KBM-7 (cell line): ENCODE data around the gene IL27RA.
A peak's percentile ranks its signal among the peaks of the same experiment; 100 is the strongest.

Experiments used
- DNase-seq: peaks from one replicate; pipeline ENCODE4 v3.0.0-alpha.2; 2015
- in situ Hi-C: fragments of 300-500 bp; cut with MboI; formaldehyde crosslinking; loops from 2 replicates; pipeline ENCODE4 v1.14.3; 2020; ENCODE audit warnings: low sequenced_read_pairs, low pct_unique_long_range_greater_than_20kb, mixed read lengths

IL27RA gene

DNA sequence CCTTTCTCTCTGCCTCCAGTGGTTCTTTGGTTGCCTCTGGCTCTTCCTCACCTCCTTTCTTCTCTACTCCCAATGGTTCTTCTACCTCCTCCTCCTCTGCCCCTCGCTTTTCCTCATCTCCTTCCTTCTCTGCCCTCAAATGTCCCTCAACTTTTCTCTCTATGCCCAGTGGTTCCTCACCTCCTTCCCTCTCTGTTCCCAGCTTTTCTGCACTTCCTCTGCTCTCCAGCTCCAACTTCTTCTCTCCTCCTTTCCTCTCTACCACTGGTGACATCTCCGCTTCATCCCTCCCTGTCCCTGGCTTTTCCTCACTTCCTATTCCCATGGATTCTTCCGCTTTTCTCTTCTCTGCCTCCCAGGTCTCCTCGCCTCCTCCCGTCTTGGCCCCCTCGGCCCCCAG, 22.5 kb downstream of the IL27RA start:
- in situ Hi-C loops = loop anchor here (25.0 kb wide), 1 partner anchor 167 kb away; the partner anchor contains the start of gene NANOS3
- no peak for DNase-seq

DNA sequence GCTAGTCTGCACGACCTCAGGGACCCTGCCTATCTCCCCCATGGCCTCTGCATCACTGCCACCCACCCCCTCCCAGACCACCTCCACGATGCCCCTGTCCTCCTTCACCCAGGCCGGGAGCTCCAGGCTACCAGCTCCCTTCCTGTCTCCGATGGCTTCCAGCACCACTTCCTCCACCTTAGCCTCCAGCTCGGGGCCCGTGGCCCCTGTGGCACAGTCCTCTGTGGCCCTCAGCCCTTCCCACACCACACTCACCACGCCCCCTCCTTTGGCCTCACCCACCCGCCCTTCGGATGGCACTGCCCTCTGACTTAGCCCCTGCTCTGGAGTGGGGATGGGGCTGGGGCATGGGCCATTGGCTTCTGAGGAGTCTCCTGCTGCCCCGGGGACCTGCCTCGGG, 23.2 kb downstream of the IL27RA start:
- in situ Hi-C loops = loop anchor here (25.0 kb wide), 1 partner anchor 167 kb away; the partner anchor contains the start of gene NANOS3

DNA sequence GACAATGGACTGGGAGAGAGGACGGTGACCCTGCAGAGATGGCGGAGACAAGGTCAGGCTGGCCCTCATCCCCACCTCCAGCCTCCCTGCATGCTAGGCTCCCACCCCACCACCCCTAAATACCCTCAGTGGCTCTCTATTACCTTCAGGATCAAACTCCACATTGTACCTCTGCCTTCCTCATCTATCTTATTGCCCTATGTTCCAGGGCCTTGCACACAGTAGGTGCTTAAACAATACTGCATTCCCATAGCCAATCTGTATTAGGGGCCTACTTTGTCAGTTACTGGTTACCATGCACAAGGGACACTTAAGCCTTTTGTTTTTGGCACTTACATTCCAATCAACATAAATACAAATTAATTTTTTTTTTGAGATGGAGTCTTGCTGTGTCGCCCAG, 23.8 kb downstream of the IL27RA start:
- in situ Hi-C loops = loop anchor here (25.0 kb wide), 1 partner anchor 168 kb away; the partner anchor contains the start of gene NANOS3
- DNase-seq = no peak

More for the DNA sequence above, 23.2 kb downstream of the IL27RA start:
- no peak for DNase-seq

DNA sequence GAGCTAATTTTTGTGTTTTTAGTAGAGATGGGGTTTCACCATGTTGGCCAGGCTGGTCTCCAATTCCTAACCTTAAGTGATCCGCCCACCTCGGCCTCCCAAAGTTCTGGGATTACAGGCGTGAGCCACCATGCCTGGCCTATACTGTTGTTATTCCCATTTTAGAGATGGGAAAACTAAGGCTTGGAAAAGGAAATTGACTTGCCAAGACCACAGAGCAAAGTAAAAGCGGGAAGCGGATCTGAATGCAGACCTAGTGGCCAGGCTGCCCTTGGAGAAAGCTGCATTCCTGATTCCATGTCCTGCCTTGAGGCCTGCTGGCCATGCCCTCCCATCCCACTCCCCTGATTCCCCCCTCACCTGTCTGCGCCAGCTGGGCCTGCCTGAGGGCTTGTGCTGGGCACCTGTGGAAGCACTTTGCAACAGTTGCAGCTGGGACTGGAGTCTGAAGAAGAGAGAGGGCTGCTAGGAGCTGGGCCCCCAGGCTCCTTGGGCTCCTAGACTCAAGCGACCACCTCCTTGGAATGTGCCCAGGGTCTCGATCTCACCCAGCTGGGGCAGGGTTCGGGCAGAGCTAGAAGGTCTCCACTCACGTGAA, 24.6 kb downstream of the IL27RA start:
- no peak for DNase-seq
- in situ Hi-C loops = loop anchor here (25.0 kb wide), 1 partner anchor 169 kb away; the partner anchor contains the start of gene NANOS3

DNA sequence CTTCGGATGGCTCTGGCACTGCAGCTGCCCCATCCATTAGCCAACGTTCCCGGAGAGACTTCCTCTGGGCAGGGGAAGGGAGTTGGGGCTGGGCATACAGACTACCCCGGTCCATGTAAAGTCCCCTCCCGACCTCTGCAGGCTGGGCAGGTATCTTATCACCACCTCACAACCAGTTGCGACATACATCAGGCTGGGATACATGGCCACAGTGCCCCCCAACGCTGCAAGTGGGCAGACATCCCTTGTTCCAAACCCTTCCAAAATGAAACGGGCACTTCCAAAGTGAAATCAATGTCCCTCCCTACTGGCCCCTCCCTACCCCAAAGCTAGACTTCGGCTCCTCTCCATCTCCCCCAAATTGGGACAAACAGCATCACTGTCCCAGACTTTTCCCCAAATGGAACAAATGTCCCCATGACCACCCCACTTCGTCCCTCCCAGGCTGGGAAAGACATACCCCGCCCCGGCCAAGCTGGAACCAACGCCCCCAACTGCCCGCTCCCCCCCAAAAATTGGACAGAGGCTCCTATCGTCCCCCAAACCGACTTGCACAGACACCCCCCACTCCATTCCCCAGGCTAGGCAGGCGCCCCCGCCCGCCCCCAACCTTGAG, 25.3 kb downstream of the IL27RA start:
- DNase-seq = no peak
- in situ Hi-C loops = loop anchor here (25.0 kb wide), 1 partner anchor 170 kb away; the partner anchor contains the start of gene NANOS3

DNA sequence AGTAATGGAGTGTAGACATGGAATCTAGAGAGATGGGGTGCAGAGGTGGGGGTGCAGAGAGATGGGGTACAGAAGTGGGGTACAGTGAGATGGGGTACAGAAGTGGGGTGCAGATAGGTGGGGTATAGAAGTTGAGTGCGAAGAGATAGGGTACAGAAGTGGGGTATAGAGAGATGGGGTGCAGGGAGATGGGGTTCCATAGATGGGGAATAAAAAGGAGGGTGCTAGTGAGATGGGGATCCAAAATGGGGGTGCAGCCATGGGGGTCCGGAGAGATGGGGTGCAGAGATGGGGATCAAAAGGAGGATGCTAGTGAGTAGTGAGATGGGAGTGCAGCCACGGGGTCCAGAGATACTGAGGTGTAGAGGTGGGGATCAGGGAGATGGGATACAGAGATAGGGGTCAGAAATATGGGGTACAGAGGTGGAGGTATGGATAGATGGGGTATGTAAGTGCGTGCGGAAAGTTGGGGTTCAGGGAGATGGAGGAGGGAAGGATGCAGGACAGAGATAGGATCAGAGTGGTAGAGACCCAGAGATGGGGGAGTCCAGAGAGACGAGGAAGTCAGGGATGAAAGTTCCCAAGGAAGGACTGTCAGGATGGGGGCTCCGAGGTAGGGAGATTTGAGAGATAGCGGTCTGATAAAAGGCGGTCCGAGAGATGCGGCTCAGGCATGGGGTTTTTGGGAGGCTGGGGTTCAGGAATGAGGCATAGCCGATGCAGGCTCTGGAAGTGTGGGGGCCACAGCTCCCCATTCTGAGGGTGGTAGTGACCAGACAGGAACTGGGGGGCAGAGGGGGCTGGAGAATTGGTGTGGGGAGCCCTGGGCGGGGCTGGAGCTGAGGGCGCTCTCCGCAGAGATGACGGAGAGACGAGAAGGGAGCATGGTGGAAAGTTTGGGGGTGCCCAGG, 26.9 kb downstream of the IL27RA start:
- in situ Hi-C loops = loop anchor here (25.0 kb wide), 1 partner anchor 171 kb away; the partner anchor contains the start of gene NANOS3
- no peak for DNase-seq

DNA sequence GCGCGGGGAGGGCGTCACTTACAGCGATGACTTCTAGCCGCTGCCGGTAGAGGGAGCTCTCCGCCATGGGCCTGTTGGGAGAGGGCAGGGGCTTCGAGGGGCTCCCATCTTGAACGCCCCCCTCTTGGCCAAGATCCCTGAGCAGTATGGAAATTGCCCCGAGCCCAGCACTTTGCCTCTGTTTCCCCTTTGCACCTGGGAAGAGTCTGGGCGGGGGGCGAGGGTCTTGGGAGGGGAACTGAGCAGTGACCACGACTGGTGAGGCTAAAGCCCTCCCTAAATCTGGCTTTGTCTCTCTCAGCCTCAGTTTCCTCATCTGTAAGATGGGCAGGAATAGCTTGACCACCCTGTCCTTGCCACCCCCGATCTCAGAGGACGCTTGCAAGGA, 27.5 kb downstream of the IL27RA start:
- in situ Hi-C loops = loop anchor here (25.0 kb wide), 1 partner anchor 172 kb away; the partner anchor contains the start of gene NANOS3
- DNase-seq = no peak

DNA sequence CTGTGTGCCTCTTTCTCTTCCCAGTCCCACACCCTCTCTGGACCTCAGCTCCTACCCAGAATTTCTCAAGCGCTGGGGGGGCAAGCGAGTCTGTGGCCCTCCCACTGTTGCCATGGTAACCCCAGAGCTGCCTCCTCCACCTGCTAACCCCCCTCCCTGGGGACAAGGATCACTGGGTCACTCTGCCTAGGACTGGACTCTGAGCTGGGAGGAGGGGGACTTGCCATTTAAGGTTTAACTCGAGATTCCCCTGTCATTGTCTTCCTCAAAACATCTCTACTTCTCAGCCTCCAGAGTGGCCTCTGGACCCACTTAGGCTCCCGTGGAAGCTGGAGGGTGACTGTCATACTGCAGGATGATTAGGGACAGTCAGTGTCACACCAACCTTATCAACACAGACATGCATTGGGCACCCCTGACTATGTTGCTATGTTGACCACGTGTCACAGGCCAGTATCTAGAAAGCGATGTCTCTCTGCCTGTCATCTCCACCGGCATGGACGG, 28.1 kb downstream of the IL27RA start:
- no peak for DNase-seq
- in situ Hi-C loops = loop anchor here (25.0 kb wide), 1 partner anchor 172 kb away; the partner anchor contains the start of gene NANOS3

DNA sequence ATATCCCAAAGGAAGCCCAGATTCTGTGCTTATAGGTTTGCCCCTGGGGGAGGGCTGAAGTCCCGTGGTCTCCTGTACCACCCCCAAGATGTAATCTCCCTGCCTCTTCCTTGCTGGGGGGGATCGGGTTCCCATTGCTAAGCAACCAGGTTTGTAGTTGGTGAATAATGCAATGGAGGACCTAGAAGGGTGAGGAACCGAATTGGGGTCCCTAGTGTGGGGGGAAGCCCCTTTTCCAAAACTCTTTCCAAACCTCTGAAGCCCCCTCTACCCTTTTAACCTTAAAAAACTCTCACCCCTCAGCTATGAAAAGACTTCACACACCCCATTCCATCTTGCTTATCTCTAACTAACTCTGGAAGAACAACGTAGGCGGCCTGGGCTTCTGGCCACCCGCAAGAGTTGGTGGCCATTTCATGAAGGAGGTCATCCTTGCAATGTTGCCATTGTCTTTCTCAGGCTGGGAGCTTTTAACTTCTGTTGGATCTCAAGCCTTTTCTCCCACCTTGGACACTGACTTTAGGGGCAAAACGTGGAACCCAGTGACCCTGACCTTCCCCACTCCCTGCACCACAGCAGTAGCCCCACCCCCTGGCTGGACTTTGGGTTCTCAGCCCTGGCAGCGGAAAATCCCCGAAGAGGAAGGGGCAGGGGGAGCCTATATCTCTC, 29.7 kb downstream of the IL27RA start:
- DNase-seq = no peak
- in situ Hi-C loops = loop anchor here (25.0 kb wide), 1 partner anchor 174 kb away; the partner anchor contains the start of gene NANOS3

DNA sequence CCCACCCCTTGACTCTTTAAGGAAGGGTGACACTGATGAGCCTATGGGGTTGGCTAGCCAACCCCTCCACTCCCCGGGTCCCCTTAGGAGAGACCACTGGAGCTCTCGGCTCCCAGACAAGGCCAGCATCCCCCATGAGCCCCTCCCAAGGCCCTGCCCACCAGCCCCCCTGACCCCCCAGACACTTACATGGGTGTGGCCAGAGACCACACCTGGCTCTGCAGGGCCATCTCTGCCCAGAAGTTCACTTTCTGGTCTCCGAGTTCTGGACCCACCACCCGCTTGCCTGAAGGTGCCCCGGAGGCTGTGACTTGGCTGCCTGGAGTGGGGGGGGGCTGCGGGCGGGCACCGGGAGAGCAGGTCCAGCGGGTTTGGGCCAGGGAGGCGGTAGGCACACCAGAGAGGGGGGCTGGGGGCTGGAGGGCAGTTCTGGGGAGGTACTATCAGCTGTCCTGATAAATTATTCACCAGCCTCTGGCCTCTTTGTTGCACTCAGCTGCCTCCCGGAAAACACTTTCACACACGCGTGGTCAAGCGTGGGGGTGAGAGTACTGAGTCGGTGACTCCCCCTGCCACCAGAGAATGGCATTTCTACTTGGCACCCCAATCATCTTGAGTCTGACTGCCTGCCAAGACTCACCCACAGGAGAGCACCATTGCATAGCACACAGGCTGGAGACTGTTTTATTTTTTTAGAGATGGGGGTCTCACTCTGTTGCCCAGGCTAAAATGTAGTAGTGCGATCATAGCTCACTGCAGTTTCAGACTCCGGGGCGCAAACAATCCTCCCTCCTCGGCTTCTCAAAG, 30.4 kb downstream of the IL27RA start, which contains the start of gene PALM3:
Gene PALM3, minus strand, starts transcription at position 326 of the 807 bp plus-strand sequence. Its CDS starts 96 bp downstream, at position 230.
- DNase-seq = no peak
- in situ Hi-C loops = loop anchor here (25.0 kb wide), 1 partner anchor 175 kb away; the partner anchor contains the start of gene NANOS3

DNA sequence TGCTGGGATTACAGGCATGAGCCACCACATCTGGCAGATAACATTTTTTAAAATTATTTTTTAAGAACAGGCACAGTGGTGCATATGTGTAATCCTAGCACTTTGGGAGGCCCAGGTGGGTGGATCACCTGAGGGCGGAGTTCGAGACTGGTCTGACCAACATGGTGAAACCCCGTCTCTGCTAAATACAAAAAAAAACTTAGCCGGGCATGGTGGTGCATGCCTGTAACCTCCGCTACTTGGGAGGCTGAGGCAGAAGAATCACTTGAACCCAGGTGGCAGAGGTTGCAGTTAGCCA, 30.9 kb downstream of the IL27RA start:
- in situ Hi-C loops = loop anchor here (25.0 kb wide), 1 partner anchor 175 kb away; the partner anchor contains the start of gene NANOS3
- no peak for DNase-seq

DNA sequence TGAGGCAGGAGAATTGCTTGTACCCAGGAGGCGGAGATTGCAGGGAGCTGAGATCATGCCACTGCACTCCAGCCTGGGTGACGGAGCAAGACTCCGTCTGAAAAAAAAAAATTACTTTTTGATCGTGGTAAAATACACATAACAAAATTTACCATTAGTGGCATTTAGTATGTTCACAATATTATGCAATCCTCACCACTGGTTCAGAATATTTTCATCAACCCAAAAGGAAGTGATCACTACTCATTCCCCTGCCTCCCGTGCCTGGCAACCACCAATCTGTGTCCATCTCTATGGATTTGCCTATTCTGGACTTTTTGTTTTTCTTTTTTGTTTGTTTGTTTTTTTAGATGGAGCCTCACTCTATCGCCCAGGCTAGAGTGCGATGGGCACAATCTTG, 31.5 kb downstream of the IL27RA start:
- in situ Hi-C loops = loop anchor here (25.0 kb wide), 1 partner anchor 176 kb away; the partner anchor contains the start of gene NANOS3
- no peak for DNase-seq

DNA sequence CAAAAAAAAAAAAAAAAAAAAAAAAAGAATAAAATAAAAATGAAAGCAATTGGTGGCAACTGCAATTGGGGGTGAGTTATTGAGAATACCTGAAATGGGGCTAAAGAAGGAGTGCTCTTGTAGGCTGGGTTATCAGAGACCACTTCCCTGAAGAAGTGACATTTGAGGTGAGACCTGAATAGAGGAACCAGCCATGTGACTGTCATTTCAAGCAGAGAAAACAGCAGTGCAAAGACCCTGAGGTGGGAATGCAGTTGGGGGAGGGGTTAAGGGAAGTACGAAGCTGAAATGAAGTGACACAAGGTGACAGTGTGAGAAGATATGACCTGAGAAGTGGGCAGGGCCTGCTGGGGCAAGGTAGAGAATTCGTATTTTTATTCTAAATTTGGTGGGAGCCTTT, 34.6 kb downstream of the IL27RA start:
- in situ Hi-C loops = loop anchor here (25.0 kb wide), 1 partner anchor 179 kb away; the partner anchor contains the start of gene NANOS3
- DNase-seq = peak; percentile 34

DNA sequence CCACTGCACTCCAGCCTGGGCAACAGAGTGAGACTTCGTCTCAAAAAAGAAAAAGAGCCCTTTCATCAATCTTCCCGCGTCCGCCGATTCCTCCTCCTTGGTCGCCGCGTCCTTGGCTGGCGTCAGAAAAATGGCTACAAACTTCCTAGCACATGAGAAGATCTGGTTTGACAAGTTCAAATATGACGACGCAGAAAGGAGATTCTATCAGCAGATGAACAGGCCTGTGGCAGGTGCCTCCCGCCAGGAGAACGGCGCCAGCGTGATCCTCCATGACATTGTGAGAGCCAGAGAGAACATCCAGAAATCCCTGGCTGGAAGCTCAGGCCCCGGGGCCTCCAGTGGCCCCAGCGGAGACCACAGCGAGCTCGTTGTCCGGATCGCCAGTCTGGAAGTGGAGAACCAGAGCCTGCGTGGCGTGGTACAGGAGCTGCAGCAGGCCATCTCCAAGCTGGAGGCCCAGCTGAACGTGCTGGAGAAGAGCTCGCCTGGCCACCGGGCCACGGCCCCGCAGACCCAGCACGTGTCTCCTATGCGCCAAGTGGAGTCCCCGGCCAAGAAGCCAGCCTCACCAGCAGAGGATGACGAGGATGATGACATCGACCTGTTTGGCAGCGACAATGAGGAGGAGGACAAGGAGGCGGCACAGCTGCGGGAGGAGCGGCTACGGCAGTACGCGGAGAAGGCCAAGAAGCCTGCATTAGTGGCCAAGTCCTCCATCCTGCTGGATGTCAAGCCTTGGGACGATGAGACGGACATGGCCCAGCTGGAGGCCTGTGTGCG, 38.9 kb downstream of the IL27RA start:
- DNase-seq = no peak
- in situ Hi-C loops = loop anchor here (25.0 kb wide), 1 partner anchor 183 kb away; the partner anchor contains the start of gene NANOS3

DNA sequence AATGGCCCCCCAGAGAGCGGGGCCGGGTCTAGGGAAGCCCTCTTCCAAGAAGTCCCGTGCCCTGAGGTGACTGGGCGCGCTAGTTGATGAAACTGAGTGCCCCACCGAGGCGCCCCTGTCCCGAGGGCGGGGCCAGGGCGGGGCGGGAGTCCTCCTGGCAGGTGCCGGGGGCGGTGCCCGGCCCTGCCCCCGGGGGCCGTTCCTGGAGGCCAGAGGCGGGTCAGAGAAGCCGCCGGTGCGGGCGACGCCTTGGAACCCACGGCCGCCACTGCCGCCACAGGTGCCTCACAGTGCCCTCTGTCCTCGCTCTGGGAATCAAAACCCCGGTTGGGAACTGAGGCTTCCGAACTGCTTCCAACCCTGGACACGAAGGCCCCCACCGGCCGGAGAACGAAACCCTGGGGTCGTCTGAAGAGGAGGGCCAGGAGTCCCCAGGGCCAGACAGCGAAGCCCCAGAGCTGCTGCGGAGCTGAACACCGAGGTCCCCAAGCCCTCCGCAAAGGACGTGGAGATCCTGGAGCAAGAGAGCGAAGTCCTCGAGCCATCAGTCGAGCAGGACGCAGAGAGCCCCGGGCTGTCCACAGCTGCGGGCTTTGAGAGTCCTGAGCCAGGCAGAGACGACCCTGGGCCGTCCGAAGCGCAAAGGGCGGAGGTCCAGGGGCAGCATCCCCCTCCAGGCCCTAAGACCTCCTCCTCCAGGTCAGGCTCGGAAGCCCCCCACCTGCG, 41.1 kb downstream of the IL27RA start, which contains the start of gene MISP3:
Gene MISP3, plus strand, starts transcription at position 252 of the 726 bp plus-strand sequence. CDS start 524 bp downstream, outside the sequence.
- peak; percentile 42 for DNase-seq
- in situ Hi-C loops = loop anchor here (25.0 kb wide), 1 partner anchor 185 kb away; the partner anchor contains the start of gene NANOS3
